BLaER1 treated with 17β-estradiol and CSF1 and Interleukin-3, amounts not matched to agents 10 nM and 100 nM (cell line): ENCODE results near the gene MAPK7.
"Not testable (repeated sequence)": the region's sequence is repeated elsewhere in the genome, so short reads cannot be mapped to it uniquely, and the experiment has no call there.

Source experiments
- H3K27ac ChIP-seq, 11 experiments: shearing (Covaris generic); formaldehyde crosslinking; 2 replicates each; pipeline ENCODE4 v1.8.1; 2022
- H3K27me3 ChIP-seq, 11 experiments: shearing (Covaris generic); formaldehyde crosslinking; 2 replicates each; pipeline ENCODE4 v1.8.1; 2022
- H3K36me3 ChIP-seq, 11 experiments: shearing (Covaris generic); formaldehyde crosslinking; 2 replicates each; pipeline ENCODE4 v1.8.1; 2022
- H3K4me1 ChIP-seq, 10 experiments: shearing (Covaris generic); formaldehyde crosslinking; 2 replicates each; pipeline ENCODE4 v1.8.1; 2022
- H3K4me2 ChIP-seq, 11 experiments: shearing (Covaris generic); formaldehyde crosslinking; 2 replicates each; pipeline ENCODE4 v1.8.1; 2022
- H3K4me3 ChIP-seq, 10 experiments: shearing (Covaris generic); formaldehyde crosslinking; 2 replicates each; pipeline ENCODE4 v1.8.1; 2022
- H3K9ac ChIP-seq, 11 experiments: shearing (Covaris generic); formaldehyde crosslinking; 2 replicates each; pipeline ENCODE4 v1.8.1; 2022
- H3K9me3 ChIP-seq, 11 experiments: shearing (Covaris generic); formaldehyde crosslinking; replicated peaks in 1 of 11; 2 replicates each; pipeline ENCODE4 v1.8.1; 2022
- H4K20me1 ChIP-seq, 11 experiments: shearing (Covaris generic); formaldehyde crosslinking; 2 replicates each; pipeline ENCODE4 v1.8.1; 2022
- Cebpa-rat ChIP-seq, 11 experiments: shearing (Covaris generic); IDR thresholded peaks; 2 replicates each; pipeline ENCODE4 v1.8.1; 2022

Gene MAPK7

GRCh38 chr17:19346351-19347255 is 31.7 kb upstream of the MAPK7 start:
- Histone ChIP-seq H3K9me3 (no peaks in the 10 kb centered on the region), H3K27ac (no peak overlapping the region), H3K4me3 (no peak overlapping the region), H3K4me2 (peak overlapping the region; percentile 49 to 76 (median 67)), H3K36me3 (no peaks in the 10 kb centered on the region), H3K4me1 (peaks cover 17 to 25% (median 20%) of the 10 kb centered on the region in 10 experiments), H4K20me1 (peaks cover 0 to 56% (median 18%) of the 10 kb centered on the region in 11 experiments; a peak in 13 of 22 replicates), H3K27me3 (peaks cover 0 to 27% (median 0%) of the 10 kb centered on the region in 11 experiments; a peak in 5 of 22 replicates), H3K9ac (peak overlapping the region in 6 of 11 experiments; percentile 0 to 38 (median 28); a peak in 6 of 22 replicates)
- TF ChIP-seq Cebpa-rat (IDR thresholded peaks at IDR 0.05): no peak

DNA sequence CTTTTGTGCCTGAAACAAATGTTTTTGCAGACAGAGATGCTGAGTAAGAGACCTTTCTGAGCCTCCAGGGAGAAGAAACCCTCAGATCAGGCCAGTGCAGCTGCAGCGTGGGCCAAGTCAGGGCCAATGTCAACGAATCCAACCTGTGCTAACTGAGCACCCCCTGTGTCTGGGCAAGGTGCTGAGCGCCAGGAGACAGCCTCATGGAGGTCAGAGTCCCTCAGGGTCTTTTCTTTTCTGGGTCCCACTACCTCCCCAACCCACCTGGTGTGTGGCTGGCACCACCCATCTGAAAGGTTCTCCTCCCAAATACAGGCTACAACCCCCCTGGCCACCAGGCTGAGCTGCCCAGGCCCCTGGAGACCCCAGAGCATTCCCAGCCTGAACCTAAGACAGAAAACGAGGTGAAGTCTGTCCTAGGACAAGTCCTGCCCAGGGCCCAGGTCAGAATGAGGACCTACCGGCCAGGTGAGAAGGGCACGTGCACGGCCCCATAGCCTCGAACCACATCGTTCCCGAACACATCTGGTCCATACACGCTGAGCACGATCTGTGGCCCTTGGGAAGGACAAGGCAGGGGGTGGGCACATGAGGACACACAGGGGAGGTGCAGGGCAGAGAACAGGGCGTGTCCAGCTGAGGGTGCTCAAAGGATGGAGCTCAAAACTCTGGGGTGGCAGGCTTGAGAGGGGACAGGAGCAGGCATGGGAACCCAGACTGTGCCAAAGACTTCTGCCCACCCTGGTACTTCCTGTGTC is 30.8 kb upstream of the MAPK7 start:
- Histone ChIP-seq H3K9me3 (no peaks in the 10 kb centered on the region), H3K36me3 (no peaks in the 10 kb centered on the region), H3K27ac (peak overlapping the region in 1 of 11 experiments; percentile 7; a peak in 1 of 22 replicates), H3K4me3 (no peak overlapping the region), H3K27me3 (peaks cover 0 to 19% (median 0%) of the 10 kb centered on the region in 11 experiments; a peak in 4 of 22 replicates), H4K20me1 (peaks cover 0 to 47% (median 13%) of the 10 kb centered on the region in 11 experiments; a peak in 13 of 22 replicates), H3K4me2 (peak overlapping the region; percentile 49 to 76 (median 67)), H3K4me1 (peaks cover 17 to 25% (median 20%) of the 10 kb centered on the region in 10 experiments), H3K9ac (peak overlapping the region in 3 of 11 experiments; percentile 16 to 32 (median 31); a peak in 3 of 22 replicates)
- TF ChIP-seq Cebpa-rat (IDR thresholded peaks at IDR 0.05): no peak

DNA sequence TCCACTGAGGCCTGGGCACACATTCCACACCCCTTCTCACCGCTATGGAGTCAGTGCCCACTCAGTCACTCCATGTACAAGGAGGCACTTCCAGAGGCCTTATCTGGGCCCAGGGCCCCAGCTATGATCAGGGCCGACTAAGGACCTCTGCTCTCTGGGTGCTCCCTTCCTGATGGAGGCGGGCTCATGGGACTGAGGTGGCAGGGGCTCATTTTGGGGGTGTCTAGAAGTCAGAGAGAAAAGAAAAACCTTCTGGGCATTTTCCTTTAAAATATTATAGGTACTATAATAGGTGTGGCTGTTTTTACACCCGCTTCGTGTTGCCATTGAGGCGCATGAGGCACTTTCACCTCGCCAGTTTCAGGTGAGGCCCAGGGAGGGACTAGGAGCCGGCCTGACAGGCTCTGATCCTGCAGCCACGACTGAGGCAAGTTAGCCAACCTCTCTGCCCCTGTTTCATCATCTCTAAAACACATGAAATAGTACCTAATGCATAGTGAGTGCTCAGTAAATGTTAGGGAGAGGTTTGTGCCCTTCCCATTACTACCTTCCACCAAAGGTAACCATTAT is 30.1 kb upstream of the MAPK7 start:
- TF ChIP-seq Cebpa-rat (IDR thresholded peaks at IDR 0.05): no peak
- H3K27me3 ChIP-seq: peaks cover 0 to 17% (median 0%) of the 10 kb centered on the region in 11 experiments; a peak in 4 of 22 replicates
- no peaks in the 10 kb centered on the region for H3K9me3 ChIP-seq
- no peaks in the 10 kb centered on the region for H3K36me3 ChIP-seq
- H4K20me1 ChIP-seq: peaks cover 0 to 41% (median 13%) of the 10 kb centered on the region in 11 experiments; a peak in 13 of 22 replicates
- H3K4me1 ChIP-seq: peaks cover 17 to 25% (median 20%) of the 10 kb centered on the region in 10 experiments
- H3K4me3 ChIP-seq: no peak overlapping the region
- H3K4me2 ChIP-seq: peak overlapping the region in 9 of 11 experiments; percentile 49 to 76 (median 67); a peak in 11 of 22 replicates
- no peak overlapping the region for H3K9ac ChIP-seq
- no peak overlapping the region for H3K27ac ChIP-seq

DNA sequence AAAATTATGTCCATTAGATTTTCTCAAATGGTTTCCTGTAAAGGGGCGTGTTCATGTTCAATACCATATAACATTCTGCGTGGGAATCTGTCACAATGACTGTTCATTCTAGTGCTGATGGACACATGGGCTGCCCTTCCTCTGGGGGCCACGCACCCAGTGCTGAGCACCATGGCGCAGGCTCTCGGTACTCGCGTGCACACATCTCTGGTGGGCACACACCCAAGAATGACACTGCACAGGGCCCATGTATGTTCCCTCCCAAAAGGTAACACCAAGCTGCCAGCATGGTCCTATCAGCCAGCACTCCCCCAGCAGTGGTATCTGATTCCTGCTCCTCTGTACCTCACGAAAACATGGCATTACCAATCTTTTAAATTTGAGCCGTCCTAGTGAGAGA is 29.5 kb upstream of the MAPK7 start:
- H3K9ac ChIP-seq: no peak overlapping the region
- no peak overlapping the region for H3K4me3 ChIP-seq
- H4K20me1 ChIP-seq: peaks cover 0 to 40% (median 13%) of the 10 kb centered on the region in 11 experiments; a peak in 13 of 22 replicates
- no peak for TF ChIP-seq Cebpa-rat (IDR thresholded peaks at IDR 0.05)
- H3K4me1 ChIP-seq: peaks cover 17 to 25% (median 20%) of the 10 kb centered on the region in 10 experiments
- H3K27ac ChIP-seq: no peak overlapping the region
- H3K36me3 ChIP-seq: no peaks in the 10 kb centered on the region
- no peaks in the 10 kb centered on the region for H3K9me3 ChIP-seq
- H3K4me2 ChIP-seq: no peak overlapping the region
- H3K27me3 ChIP-seq: peaks cover 0 to 17% (median 0%) of the 10 kb centered on the region in 11 experiments; a peak in 4 of 22 replicates

DNA sequence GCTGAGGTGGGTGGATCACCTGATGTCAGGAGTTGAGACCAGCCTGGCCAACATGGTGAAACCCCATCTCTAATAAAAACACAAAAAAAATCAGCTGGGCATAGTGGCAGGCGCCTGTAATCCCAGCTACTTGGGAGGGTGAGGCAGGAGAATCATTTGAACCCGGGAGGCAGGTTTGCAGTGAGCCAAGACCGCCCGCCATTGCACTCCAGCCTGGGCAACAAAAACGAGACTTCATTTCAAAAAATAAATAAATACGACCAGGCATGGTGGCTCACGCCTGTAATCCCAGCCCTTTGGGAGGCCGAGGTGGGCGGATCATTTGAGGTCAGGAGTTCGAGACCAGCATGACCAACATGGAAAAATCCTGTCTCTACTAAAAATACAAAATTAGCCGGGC is 24.9 kb upstream of the MAPK7 start:
- H4K20me1 ChIP-seq, H3K27ac ChIP-seq, H3K4me2 ChIP-seq, H3K9ac ChIP-seq, H3K4me3 ChIP-seq, H3K27me3 ChIP-seq, H3K36me3 ChIP-seq, H3K9me3 ChIP-seq, H3K4me1 ChIP-seq: not testable (repeated sequence)

- no peaks in the 10 kb centered on the region for H3K36me3 ChIP-seq
- H3K9ac ChIP-seq: no peak overlapping the region
- H3K4me1 ChIP-seq: no peaks in the 10 kb centered on the region
- peaks cover 0 to 14% (median 0%) of the 10 kb centered on the region in 11 experiments; a peak in 5 of 22 replicates for H4K20me1 ChIP-seq
- H3K27me3 ChIP-seq: peaks cover 0 to 17% (median 0%) of the 10 kb centered on the region in 11 experiments; a peak in 5 of 22 replicates
- no peak overlapping the region for H3K4me3 ChIP-seq
- no peaks in the 10 kb centered on the region for H3K9me3 ChIP-seq
- no peak for TF ChIP-seq Cebpa-rat (IDR thresholded peaks at IDR 0.05)
- H3K27ac ChIP-seq: no peak overlapping the region
- no peak overlapping the region for H3K4me2 ChIP-seq
Observed at GRCh38 chr17:19354748-19355147, 23.6 kb upstream of the MAPK7 start.

GRCh38 chr17:19357351-19357750 is 20.9 kb upstream of the MAPK7 start:
- H3K4me1 ChIP-seq: peaks cover 5 to 11% (median 7%) of the 10 kb centered on the region in 10 experiments; a peak in 15 of 20 replicates
- H4K20me1 ChIP-seq: peaks cover 0 to 22% (median 0%) of the 10 kb centered on the region in 11 experiments; a peak in 5 of 22 replicates
- no peaks in the 10 kb centered on the region for H3K36me3 ChIP-seq
- H3K4me3 ChIP-seq: no peak overlapping the region
- H3K4me2 ChIP-seq: no peak overlapping the region
- H3K9ac ChIP-seq: no peak overlapping the region
- H3K27ac ChIP-seq: no peak overlapping the region
- TF ChIP-seq Cebpa-rat (IDR thresholded peaks at IDR 0.05): no peak
- H3K27me3 ChIP-seq: peaks cover 0 to 37% (median 0%) of the 10 kb centered on the region in 11 experiments; a peak in 7 of 22 replicates
- no peaks in the 10 kb centered on the region for H3K9me3 ChIP-seq

- Histone ChIP-seq H3K4me1 (peaks cover 5 to 11% (median 7%) of the 10 kb centered on the region in 10 experiments; a peak in 15 of 20 replicates), H3K36me3 (no peaks in the 10 kb centered on the region), H3K9me3 (no peaks in the 10 kb centered on the region), H3K4me3 (no peak overlapping the region), H3K27ac (no peak overlapping the region), H3K9ac (no peak overlapping the region), H3K27me3 (peaks cover 0 to 37% (median 0%) of the 10 kb centered on the region in 11 experiments; a peak in 7 of 22 replicates), H3K4me2 (no peak overlapping the region), H4K20me1 (peaks cover 0 to 22% (median 0%) of the 10 kb centered on the region in 11 experiments; a peak in 5 of 22 replicates)
- TF ChIP-seq Cebpa-rat (IDR thresholded peaks at IDR 0.05): no peak
Observed at GRCh38 chr17:19357761-19358160, 20.5 kb upstream of the MAPK7 start.
